GM23338 (cell line): ENCODE results near the gene PCBP4. TPM values are rescaled to one million over a fixed set of nuclear protein-coding genes. Genes with fewer than 3 reads are reported as not detected.

ENCODE experiments used
- ATAC-seq: fragments of 200-7000 bp; cut with Tn5 transposase; 3 replicates; pipeline ENCODE4 v1.9.1; 2020
- DNase-seq: peaks from one replicate; pipeline ENCODE4 v3.0.0-alpha.2; 2015; ENCODE audit warnings: low spot score
- H2AFZ ChIP-seq: fragments of 200-600 bp; sonication (generic); 2 replicates; pipeline ENCODE4 v1.8.0; 2016; ENCODE audit warnings: antibody characterized with exemption, mild to moderate bottlenecking, moderate library complexity
- H3F3A ChIP-seq: fragments of 200-600 bp; sonication (generic); replicated peaks from 2 replicates; pipeline ENCODE4 v1.8.0; 2017; ENCODE audit warnings: antibody characterized with exemption, mixed run types, low read depth
- H3K27ac ChIP-seq: fragments of 200-600 bp; sonication (generic); 2 replicates; pipeline ENCODE4 v1.6.1; 2016; ENCODE audit warnings: low read depth
- H3K27me3 ChIP-seq: fragments of 200-600 bp; sonication (generic); 2 replicates; pipeline ENCODE4 v1.8.0; 2016; ENCODE audit warnings: mild to moderate bottlenecking, mixed run types, moderate library complexity; ENCODE audit not compliant: insufficient read depth
- H3K36me3 ChIP-seq: fragments of 200-600 bp; sonication (generic); 2 replicates; pipeline ENCODE4 v1.8.0; 2016; ENCODE audit warnings: mild to moderate bottlenecking; ENCODE audit not compliant: insufficient read depth
- H3K4me1 ChIP-seq: fragments of 200-600 bp; sonication (generic); 2 replicates; pipeline ENCODE4 v1.8.0; 2016; ENCODE audit warnings: mild to moderate bottlenecking, moderate library complexity; ENCODE audit not compliant: insufficient read depth
- H3K4me2 ChIP-seq: fragments of 200-600 bp; sonication (generic); 2 replicates; pipeline ENCODE4 v1.7.1; 2017; ENCODE audit warnings: mixed run types
- H3K4me3 ChIP-seq: fragments of 200-600 bp; sonication (generic); 2 replicates; pipeline ENCODE4 v1.6.1; 2016; ENCODE audit warnings: mixed run types
- H3K79me2 ChIP-seq: fragments of 200-600 bp; sonication (generic); replicated peaks from 2 replicates; pipeline ENCODE4 v1.8.0; 2017; ENCODE audit warnings: mild to moderate bottlenecking; ENCODE audit not compliant: insufficient read depth
- H3K9me2 ChIP-seq: fragments of 200-600 bp; sonication (generic); 2 replicates; pipeline ENCODE4 v1.8.0; 2017; ENCODE audit not compliant: insufficient read depth
- H4K20me1 ChIP-seq: fragments of 200-600 bp; sonication (generic); replicated peaks from 2 replicates; pipeline ENCODE4 v1.8.0; 2017; ENCODE audit warnings: mild to moderate bottlenecking; ENCODE audit not compliant: insufficient read depth
- H3K27ac Mint-ChIP-seq: 2 replicates; pipeline ENCODE4 v1.8.0; 2020; ENCODE audit warnings: inconsistent platforms, mild to moderate bottlenecking, moderate library complexity, mixed read lengths
- H3K27me3 Mint-ChIP-seq: 3 replicates; pipeline ENCODE4 v1.8.0; 2022; ENCODE audit warnings: low read depth, mild to moderate bottlenecking, moderate library complexity, mixed read lengths, inconsistent platforms; ENCODE audit not compliant: insufficient read depth, poor library complexity
- H3K36me3 Mint-ChIP-seq: 3 replicates; pipeline ENCODE4 v1.8.0; 2021; ENCODE audit warnings: low read depth, mild to moderate bottlenecking, inconsistent platforms, moderate library complexity, mixed read lengths
- H3K4me1 Mint-ChIP-seq: 3 replicates; pipeline ENCODE4 v1.8.0; 2020; ENCODE audit warnings: mild to moderate bottlenecking, inconsistent platforms, mixed read lengths
- H3K4me3 Mint-ChIP-seq: 3 replicates; pipeline ENCODE4 v1.8.0; 2021; ENCODE audit warnings: moderate library complexity, mild to moderate bottlenecking, inconsistent platforms, mixed read lengths
- H3K9me3 Mint-ChIP-seq: 3 replicates; pipeline ENCODE4 v1.8.0; 2020; ENCODE audit warnings: moderate library complexity, mild to moderate bottlenecking, inconsistent platforms, mixed read lengths
- CREB1 ChIP-seq: fragments of 250-450 bp; sonication (Bioruptor Pico); IDR thresholded peaks from 2 replicates; pipeline ENCODE4 v1.5.0; 2020; ENCODE audit warnings: low read depth, mild to moderate bottlenecking, moderate library complexity
- EZH2 ChIP-seq: fragments of 200-600 bp; sonication (generic); IDR thresholded peaks from one replicate; pipeline ENCODE4 v1.8.0; 2017; ENCODE audit warnings: antibody characterized with exemption, mild to moderate bottlenecking, low read depth; ENCODE audit not compliant: unreplicated experiment
- EZH2phosphoT487 ChIP-seq: fragments of 200-600 bp; sonication (generic); IDR thresholded peaks from one replicate; pipeline ENCODE4 v1.8.1; 2018; ENCODE audit warnings: antibody characterized with exemption; ENCODE audit not compliant: unreplicated experiment
- JUNB ChIP-seq: IDR thresholded peaks from one replicate; pipeline ENCODE4 v1.6.1; 2016; ENCODE audit warnings: antibody characterized with exemption; ENCODE audit not compliant: unreplicated experiment
- NANOG ChIP-seq: IDR thresholded peaks from 2 replicates; pipeline ENCODE4 v1.6.1; 2016; ENCODE audit warnings: antibody characterized with exemption, borderline replicate concordance
- POLR2AphosphoS5 ChIP-seq: IDR thresholded peaks from 2 replicates; pipeline ENCODE4 v1.6.1; 2016; ENCODE audit warnings: antibody characterized with exemption, low read depth
- STAT1 ChIP-seq: IDR thresholded peaks from one replicate; pipeline ENCODE4 v1.6.1; 2016; ENCODE audit warnings: antibody characterized with exemption; ENCODE audit not compliant: unreplicated experiment
- ZNF114 ChIP-seq: fragments of 250-450 bp; sonication (Bioruptor Pico); IDR thresholded peaks from 2 replicates; pipeline ENCODE4 v1.5.0; 2020; ENCODE audit warnings: mild to moderate bottlenecking, moderate library complexity
- ZNF331 ChIP-seq: fragments of 250-450 bp; sonication (Bioruptor Pico); IDR thresholded peaks from 2 replicates; pipeline ENCODE4 v1.5.0; 2020; ENCODE audit warnings: low read depth, mild to moderate bottlenecking, moderate library complexity
- polyA plus RNA-seq: library from polyadenylated mRNA; unstranded; fragments of >200 nt; fragmentation: Nextera tagmentation; extraction: Ambion mirVana; gene quantifications from 2 replicates; pipeline ENCODE4 v1.2.1, GENCODE V29; 2016
- total RNA-seq: library from RNA; depleted of rRNA; stranded (reverse); fragments of >200 nt; shearing (Covaris generic); gene quantifications from 2 replicates; pipeline ENCODE4 v1.2.3, GENCODE V29; 2014
- TF ChIP-seq, protein P1 (sequence below): IDR thresholded peaks from one replicate; pipeline ENCODE4 v1.6.1; 2018; ENCODE audit warnings: antibody characterized with exemption; ENCODE audit not compliant: unreplicated experiment
- TF ChIP-seq, protein P2 (sequence below): IDR thresholded peaks from 2 replicates; pipeline ENCODE4 v1.6.1; 2016; ENCODE audit warnings: antibody characterized with exemption
- TF ChIP-seq, protein P3 (sequence below), 2 experiments: fragments of 200-600 bp in 1 of 2; sonication (generic) in 1 of 2; conservative IDR thresholded peaks; 2 replicates each; pipeline versions ENCODE4 v1.5.1 to v1.6.1; 2016 to 2017; ENCODE audit warnings: antibody characterized with exemption in 2 of 2, low read depth in 2 of 2, mild to moderate bottlenecking in 2 of 2, moderate library complexity in 1 of 2
- TF ChIP-seq, protein P4 (sequence below): fragments of 250-450 bp; sonication (Bioruptor Pico); IDR thresholded peaks from 2 replicates; pipeline ENCODE4 v1.5.0; 2020; ENCODE audit warnings: mild to moderate bottlenecking, moderate library complexity

PCBP4 gene
- total and polyA plus RNA-seq, 2 experiments from 2014 or later: 11.8 to 37.6 TPM

DNA sequence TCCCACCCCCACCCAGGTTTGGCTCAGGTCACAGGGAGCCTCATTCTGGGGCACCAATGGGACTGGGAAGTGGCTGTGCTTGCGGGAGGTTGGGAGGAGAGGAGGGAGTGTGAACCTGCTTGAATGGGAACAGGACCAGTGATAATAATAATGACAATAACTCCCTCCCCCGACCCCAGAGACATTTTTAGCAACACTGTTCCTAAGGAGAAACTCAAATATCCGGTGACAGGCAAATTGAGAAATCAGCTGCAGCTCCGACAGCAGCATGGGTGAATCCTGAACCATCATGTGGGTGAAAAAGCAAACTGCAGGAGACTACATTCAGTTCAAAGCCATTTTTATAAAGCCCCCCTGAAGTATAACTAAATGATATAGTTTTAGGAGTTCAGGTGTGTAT, 40.0 kb upstream of the PCBP4 start:
- DNase-seq (no peak), ATAC-seq (no peak)
- no peaks in the 10 kb centered on the region; the same call in 2 of the 3 replicates for H3K36me3 Mint-ChIP-seq
- peaks cover 51% of the 10 kb centered on the region for H3K4me1 Mint-ChIP-seq
- Histone ChIP-seq H3K4me1 (peaks cover 25% of the 10 kb centered on the region; the same call in 1 of the 2 replicates), H3K79me2 (no peaks in the 10 kb centered on the region), H4K20me1 (no peaks in the 10 kb centered on the region), H3K27ac (no peak overlapping the region), H2AFZ (no peak overlapping the region), H3F3A (no peaks in the 10 kb centered on the region; the same call in 1 of the 2 replicates), H3K9me2 (peaks cover 5% of the 10 kb centered on the region; the same call in 1 of the 2 replicates), H3K36me3 (no peaks in the 10 kb centered on the region), H3K4me2 (no peak overlapping the region), H3K4me3 (no peak overlapping the region), H3K27me3 (no peaks in the 10 kb centered on the region)
- H3K27ac Mint-ChIP-seq: no peak overlapping the region
- H3K27me3 Mint-ChIP-seq: peaks cover 17% of the 10 kb centered on the region
- TF ChIP-seq ZNF331 (no peak), NANOG (no peak), EZH2phosphoT487 (no peak), ZNF114 (CRISPR knock-in tag) (no peak), CREB1 (CRISPR knock-in tag) (no peak), EZH2 (no peak), STAT1 (no peak), JUNB (no peak), POLR2AphosphoS5 (no peak)
- TF ChIP-seq, protein P1, sequence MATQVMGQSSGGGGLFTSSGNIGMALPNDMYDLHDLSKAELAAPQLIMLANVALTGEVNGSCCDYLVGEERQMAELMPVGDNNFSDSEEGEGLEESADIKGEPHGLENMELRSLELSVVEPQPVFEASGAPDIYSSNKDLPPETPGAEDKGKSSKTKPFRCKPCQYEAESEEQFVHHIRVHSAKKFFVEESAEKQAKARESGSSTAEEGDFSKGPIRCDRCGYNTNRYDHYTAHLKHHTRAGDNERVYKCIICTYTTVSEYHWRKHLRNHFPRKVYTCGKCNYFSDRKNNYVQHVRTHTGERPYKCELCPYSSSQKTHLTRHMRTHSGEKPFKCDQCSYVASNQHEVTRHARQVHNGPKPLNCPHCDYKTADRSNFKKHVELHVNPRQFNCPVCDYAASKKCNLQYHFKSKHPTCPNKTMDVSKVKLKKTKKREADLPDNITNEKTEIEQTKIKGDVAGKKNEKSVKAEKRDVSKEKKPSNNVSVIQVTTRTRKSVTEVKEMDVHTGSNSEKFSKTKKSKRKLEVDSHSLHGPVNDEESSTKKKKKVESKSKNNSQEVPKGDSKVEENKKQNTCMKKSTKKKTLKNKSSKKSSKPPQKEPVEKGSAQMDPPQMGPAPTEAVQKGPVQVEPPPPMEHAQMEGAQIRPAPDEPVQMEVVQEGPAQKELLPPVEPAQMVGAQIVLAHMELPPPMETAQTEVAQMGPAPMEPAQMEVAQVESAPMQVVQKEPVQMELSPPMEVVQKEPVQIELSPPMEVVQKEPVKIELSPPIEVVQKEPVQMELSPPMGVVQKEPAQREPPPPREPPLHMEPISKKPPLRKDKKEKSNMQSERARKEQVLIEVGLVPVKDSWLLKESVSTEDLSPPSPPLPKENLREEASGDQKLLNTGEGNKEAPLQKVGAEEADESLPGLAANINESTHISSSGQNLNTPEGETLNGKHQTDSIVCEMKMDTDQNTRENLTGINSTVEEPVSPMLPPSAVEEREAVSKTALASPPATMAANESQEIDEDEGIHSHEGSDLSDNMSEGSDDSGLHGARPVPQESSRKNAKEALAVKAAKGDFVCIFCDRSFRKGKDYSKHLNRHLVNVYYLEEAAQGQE: no peak
- TF ChIP-seq, protein P2, sequence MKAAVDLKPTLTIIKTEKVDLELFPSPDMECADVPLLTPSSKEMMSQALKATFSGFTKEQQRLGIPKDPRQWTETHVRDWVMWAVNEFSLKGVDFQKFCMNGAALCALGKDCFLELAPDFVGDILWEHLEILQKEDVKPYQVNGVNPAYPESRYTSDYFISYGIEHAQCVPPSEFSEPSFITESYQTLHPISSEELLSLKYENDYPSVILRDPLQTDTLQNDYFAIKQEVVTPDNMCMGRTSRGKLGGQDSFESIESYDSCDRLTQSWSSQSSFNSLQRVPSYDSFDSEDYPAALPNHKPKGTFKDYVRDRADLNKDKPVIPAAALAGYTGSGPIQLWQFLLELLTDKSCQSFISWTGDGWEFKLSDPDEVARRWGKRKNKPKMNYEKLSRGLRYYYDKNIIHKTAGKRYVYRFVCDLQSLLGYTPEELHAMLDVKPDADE: no peak
- TF ChIP-seq, protein P3, sequence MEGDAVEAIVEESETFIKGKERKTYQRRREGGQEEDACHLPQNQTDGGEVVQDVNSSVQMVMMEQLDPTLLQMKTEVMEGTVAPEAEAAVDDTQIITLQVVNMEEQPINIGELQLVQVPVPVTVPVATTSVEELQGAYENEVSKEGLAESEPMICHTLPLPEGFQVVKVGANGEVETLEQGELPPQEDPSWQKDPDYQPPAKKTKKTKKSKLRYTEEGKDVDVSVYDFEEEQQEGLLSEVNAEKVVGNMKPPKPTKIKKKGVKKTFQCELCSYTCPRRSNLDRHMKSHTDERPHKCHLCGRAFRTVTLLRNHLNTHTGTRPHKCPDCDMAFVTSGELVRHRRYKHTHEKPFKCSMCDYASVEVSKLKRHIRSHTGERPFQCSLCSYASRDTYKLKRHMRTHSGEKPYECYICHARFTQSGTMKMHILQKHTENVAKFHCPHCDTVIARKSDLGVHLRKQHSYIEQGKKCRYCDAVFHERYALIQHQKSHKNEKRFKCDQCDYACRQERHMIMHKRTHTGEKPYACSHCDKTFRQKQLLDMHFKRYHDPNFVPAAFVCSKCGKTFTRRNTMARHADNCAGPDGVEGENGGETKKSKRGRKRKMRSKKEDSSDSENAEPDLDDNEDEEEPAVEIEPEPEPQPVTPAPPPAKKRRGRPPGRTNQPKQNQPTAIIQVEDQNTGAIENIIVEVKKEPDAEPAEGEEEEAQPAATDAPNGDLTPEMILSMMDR (conservative IDR thresholded peaks at IDR 0.05; ENCODE audit: low read depth in 2 of 2): no peak
- TF ChIP-seq, protein P4, sequence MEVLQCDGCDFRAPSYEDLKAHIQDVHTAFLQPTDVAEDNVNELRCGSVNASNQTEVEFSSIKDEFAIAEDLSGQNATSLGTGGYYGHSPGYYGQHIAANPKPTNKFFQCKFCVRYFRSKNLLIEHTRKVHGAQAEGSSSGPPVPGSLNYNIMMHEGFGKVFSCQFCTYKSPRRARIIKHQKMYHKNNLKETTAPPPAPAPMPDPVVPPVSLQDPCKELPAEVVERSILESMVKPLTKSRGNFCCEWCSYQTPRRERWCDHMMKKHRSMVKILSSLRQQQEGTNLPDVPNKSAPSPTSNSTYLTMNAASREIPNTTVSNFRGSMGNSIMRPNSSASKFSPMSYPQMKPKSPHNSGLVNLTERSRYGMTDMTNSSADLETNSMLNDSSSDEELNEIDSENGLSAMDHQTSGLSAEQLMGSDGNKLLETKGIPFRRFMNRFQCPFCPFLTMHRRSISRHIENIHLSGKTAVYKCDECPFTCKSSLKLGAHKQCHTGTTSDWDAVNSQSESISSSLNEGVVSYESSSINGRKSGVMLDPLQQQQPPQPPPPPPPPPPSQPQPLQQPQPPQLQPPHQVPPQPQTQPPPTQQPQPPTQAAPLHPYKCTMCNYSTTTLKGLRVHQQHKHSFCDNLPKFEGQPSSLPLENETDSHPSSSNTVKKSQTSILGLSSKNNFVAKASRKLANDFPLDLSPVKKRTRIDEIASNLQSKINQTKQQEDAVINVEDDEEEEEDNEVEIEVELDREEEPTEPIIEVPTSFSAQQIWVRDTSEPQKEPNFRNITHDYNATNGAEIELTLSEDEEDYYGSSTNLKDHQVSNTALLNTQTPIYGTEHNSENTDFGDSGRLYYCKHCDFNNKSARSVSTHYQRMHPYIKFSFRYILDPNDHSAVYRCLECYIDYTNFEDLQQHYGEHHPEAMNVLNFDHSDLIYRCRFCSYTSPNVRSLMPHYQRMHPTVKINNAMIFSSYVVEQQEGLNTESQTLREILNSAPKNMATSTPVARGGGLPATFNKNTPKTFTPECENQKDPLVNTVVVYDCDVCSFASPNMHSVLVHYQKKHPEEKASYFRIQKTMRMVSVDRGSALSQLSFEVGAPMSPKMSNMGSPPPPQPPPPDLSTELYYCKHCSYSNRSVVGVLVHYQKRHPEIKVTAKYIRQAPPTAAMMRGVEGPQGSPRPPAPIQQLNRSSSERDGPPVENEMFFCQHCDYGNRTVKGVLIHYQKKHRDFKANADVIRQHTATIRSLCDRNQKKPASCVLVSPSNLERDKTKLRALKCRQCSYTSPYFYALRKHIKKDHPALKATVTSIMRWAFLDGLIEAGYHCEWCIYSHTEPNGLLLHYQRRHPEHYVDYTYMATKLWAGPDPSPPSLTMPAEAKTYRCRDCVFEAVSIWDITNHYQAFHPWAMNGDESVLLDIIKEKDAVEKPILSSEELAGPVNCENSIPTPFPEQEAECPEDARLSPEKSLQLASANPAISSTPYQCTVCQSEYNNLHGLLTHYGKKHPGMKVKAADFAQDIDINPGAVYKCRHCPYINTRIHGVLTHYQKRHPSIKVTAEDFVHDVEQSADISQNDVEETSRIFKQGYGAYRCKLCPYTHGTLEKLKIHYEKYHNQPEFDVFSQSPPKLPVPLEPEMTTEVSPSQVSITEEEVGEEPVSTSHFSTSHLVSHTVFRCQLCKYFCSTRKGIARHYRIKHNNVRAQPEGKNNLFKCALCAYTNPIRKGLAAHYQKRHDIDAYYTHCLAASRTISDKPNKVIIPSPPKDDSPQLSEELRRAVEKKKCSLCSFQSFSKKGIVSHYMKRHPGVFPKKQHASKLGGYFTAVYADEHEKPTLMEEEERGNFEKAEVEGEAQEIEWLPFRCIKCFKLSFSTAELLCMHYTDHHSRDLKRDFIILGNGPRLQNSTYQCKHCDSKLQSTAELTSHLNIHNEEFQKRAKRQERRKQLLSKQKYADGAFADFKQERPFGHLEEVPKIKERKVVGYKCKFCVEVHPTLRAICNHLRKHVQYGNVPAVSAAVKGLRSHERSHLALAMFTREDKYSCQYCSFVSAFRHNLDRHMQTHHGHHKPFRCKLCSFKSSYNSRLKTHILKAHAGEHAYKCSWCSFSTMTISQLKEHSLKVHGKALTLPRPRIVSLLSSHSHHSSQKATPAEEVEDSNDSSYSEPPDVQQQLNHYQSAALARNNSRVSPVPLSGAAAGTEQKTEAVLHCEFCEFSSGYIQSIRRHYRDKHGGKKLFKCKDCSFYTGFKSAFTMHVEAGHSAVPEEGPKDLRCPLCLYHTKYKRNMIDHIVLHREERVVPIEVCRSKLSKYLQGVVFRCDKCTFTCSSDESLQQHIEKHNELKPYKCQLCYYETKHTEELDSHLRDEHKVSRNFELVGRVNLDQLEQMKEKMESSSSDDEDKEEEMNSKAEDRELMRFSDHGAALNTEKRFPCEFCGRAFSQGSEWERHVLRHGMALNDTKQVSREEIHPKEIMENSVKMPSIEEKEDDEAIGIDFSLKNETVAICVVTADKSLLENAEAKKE (CRISPR knock-in tag): no peak
- no peak overlapping the region; the same call in 2 of the 3 replicates for H3K4me3 Mint-ChIP-seq
- H3K9me3 Mint-ChIP-seq: no peaks in the 10 kb centered on the region
